Measurements from ENCODE around the gene TMEM45A. TPM values are rescaled to one million over a fixed set of nuclear protein-coding genes. Genes with fewer than 3 reads are reported as not detected.

TMEM45A gene
- total and polyA plus RNA-seq, 2 donors (not counting 3 experiments of a cell fraction or from before 2014, with no cell fraction given): 5.6 to 8.6 TPM

GRCh38 chr3:100591411-100591810 is 99.0 kb downstream of the TMEM45A start:
- no peak overlapping the region for H2AFZ ChIP-seq (ENCODE audit: low read depth, low read length)
- POLR2A ChIA-PET: no interaction called here
- FAIRE-seq (no peak), DNase-seq (ENCODE audit: low read depth, low spot score) (no peak)
- dilution Hi-C loops (cut with MboI; ENCODE audit: extremely low pct_ligation_motif_present, low sequenced_read_pairs): no loop called here
- no peak overlapping the region for H3K4me3 ChIP-seq (replicated peaks in 1 of 3; ENCODE audit: insufficient read depth in 1 of 3, low read depth in 1 of 3, low read length in 3 of 3)
- TF ChIP-seq MAX (IDR thresholded peaks at IDR 0.05; ENCODE audit: insufficient read depth, insufficient read length): no peak
- CTCF ChIA-PET: interaction anchor here (0.8 to 9.2 kb wide), 14 partner anchors 9 to 759 kb away, joined by 3 to 292 read pairs (median 5); partner anchors contain the start of gene TMEM45A
- peaks cover 0 to 2% of the 10 kb centered on the region in 2 experiments for H3K27me3 ChIP-seq (ENCODE audit: control insufficient read depth in 2 of 2, insufficient read depth in 2 of 2, low read length in 2 of 2)
- peaks cover 3% of the 10 kb centered on the region for H3K4me1 ChIP-seq (ENCODE audit: control insufficient read depth, extremely low read depth, insufficient read depth, low read length)
- H4K20me1 ChIP-seq (replicated peaks; ENCODE audit: control insufficient read depth, extremely low read depth, insufficient read depth, low read length): no peaks in the 10 kb centered on the region
- no peak overlapping the region for H3K4me2 ChIP-seq (ENCODE audit: insufficient read depth, low read length)
- BruUV-seq (replicated peaks): no TSS peak
- intact Hi-C loops (cut with micrococcal nuclease): loop anchor here (10.0 kb wide), 1 partner anchor 527 kb away; no protein-coding TSS in a partner anchor
- H3K27ac ChIP-seq (ENCODE audit: insufficient read depth, low read depth, low read length): no peak overlapping the region
- H3K36me3 ChIP-seq (ENCODE audit: control insufficient read depth in 2 of 2, extremely low read depth in 1 of 2, insufficient read depth in 2 of 2, low read length in 2 of 2): no peaks in the 10 kb centered on the region
- no peaks in the 10 kb centered on the region for H3K79me2 ChIP-seq (ENCODE audit: control insufficient read depth, insufficient read depth, low read length)
- no peak overlapping the region for H3K9ac ChIP-seq (replicated peaks; ENCODE audit: extremely low read depth, insufficient read depth, low read length)
- H3K9me3 ChIP-seq (replicated peaks; ENCODE audit: control insufficient read depth, insufficient read depth, low read length): no peaks in the 10 kb centered on the region
- no peaks in the 10 kb centered on the region for H3K9me1 ChIP-seq (replicated peaks; ENCODE audit: control insufficient read depth, extremely low read depth, insufficient read depth, low read length)

- Histone ChIP-seq H3K79me2 (ENCODE audit: control insufficient read depth, insufficient read depth, low read length) (no peaks in the 10 kb centered on the region), H3K4me2 (ENCODE audit: insufficient read depth, low read length) (no peak overlapping the region), H3K4me3 (replicated peaks in 1 of 3; ENCODE audit: insufficient read depth in 1 of 3, low read depth in 1 of 3, low read length in 3 of 3) (no peak overlapping the region), H3K9me3 (replicated peaks; ENCODE audit: control insufficient read depth, insufficient read depth, low read length) (no peaks in the 10 kb centered on the region), H3K27me3 (ENCODE audit: control insufficient read depth in 2 of 2, insufficient read depth in 2 of 2, low read length in 2 of 2) (peaks cover 0 to 5% of the 10 kb centered on the region in 2 experiments), H4K20me1 (replicated peaks; ENCODE audit: control insufficient read depth, extremely low read depth, insufficient read depth, low read length) (no peaks in the 10 kb centered on the region), H2AFZ (ENCODE audit: low read depth, low read length) (no peak overlapping the region), H3K36me3 (ENCODE audit: control insufficient read depth in 2 of 2, extremely low read depth in 1 of 2, insufficient read depth in 2 of 2, low read length in 2 of 2) (no peaks in the 10 kb centered on the region), H3K9me1 (replicated peaks; ENCODE audit: control insufficient read depth, extremely low read depth, insufficient read depth, low read length) (no peaks in the 10 kb centered on the region), H3K4me1 (ENCODE audit: control insufficient read depth, extremely low read depth, insufficient read depth, low read length) (no peaks in the 10 kb centered on the region), H3K9ac (replicated peaks; ENCODE audit: extremely low read depth, insufficient read depth, low read length) (no peak overlapping the region), H3K27ac (ENCODE audit: insufficient read depth, low read depth, low read length) (no peak overlapping the region)
- ChIA-PET POLR2A (no interaction called here), CTCF (interaction anchor here (0.7 to 2.3 kb wide), 6 partner anchors 9 to 768 kb away, joined by 3 to 10 read pairs (median 4); no protein-coding TSS in a partner anchor)
- intact Hi-C loops (cut with micrococcal nuclease): no loop called here
- dilution Hi-C loops (cut with MboI; ENCODE audit: extremely low pct_ligation_motif_present, low sequenced_read_pairs): no loop called here
- TF ChIP-seq JUN (IDR thresholded peaks at IDR 0.05; ENCODE audit: borderline replicate concordance, insufficient read depth, insufficient read length, low read depth): no peak
- TF ChIP-seq MAX (IDR thresholded peaks at IDR 0.05; ENCODE audit: insufficient read depth, insufficient read length): no peak
- no peak for TF ChIP-seq FOS (IDR thresholded peaks at IDR 0.05; ENCODE audit: borderline replicate concordance, insufficient read depth, low read length)
- no peak for TF ChIP-seq CTCF (IDR thresholded peaks at IDR 0.05; ENCODE audit: extremely low read depth in 1 of 2, insufficient read depth in 1 of 2, low read depth in 1 of 2, low read length in 2 of 2)
- no peak for TF ChIP-seq GATA2 (IDR thresholded peaks at IDR 0.05; ENCODE audit: insufficient read depth, insufficient read length, low read depth, low read length)
- TF ChIP-seq POLR2AphosphoS5 (IDR thresholded peaks at IDR 0.05; ENCODE audit: insufficient read depth, low read depth, low read length): no peak
- no peak for TF ChIP-seq POLR2A (IDR thresholded peaks at IDR 0.05; ENCODE audit: low read depth, low read length)
- no peak for TF ChIP-seq EZH2 (IDR thresholded peaks at IDR 0.05; ENCODE audit: borderline replicate concordance, low read depth, low read length, severe bottlenecking)
- no TSS peak for BruUV-seq (replicated peaks)
- FAIRE-seq (no peak), DNase-seq (ENCODE audit: low read depth, low spot score) (no peak)
These were observed 108.0 kb downstream of the TMEM45A start for GRCh38 chr3:100600181-100601042.
